Activated CD4-positive, alpha-beta memory T cell treated with anti-CD3 and anti-CD28 coated beads for 36 hours (primary cell): ENCODE measurements around the gene CCNY. TPM values are rescaled to one million over a fixed set of nuclear protein-coding genes. Genes with fewer than 3 reads are reported as not detected.

Experiments used
- CTCF ChIA-PET: fragments of 350-600 bp; sonication (Branson Sonifier 250); formaldehyde crosslinking; loops from one replicate; lab custom pipeline; 2021; ENCODE audit warnings: antibody characterized with exemption, inconsistent platforms; lab: Charles Lee
- POLR2A ChIA-PET: fragments of 350-600 bp; sonication (Branson Sonifier 250); formaldehyde crosslinking; loops from one replicate; lab custom pipeline; 2021; ENCODE audit warnings: antibody characterized with exemption; lab: Charles Lee
- DNase-seq: peaks from one replicate; pipeline ENCODE4 v3.0.0-alpha.2; 2020
- H3K27ac Mint-ChIP-seq: one replicate; pipeline ENCODE4 v1.8.0; 2021; ENCODE audit warnings: mixed read lengths
- H3K27me3 Mint-ChIP-seq: one replicate; pipeline ENCODE4 v1.8.0; 2021; ENCODE audit warnings: mixed read lengths
- H3K36me3 Mint-ChIP-seq: one replicate; pipeline ENCODE4 v1.8.0; 2021; ENCODE audit warnings: mixed read lengths
- H3K4me1 Mint-ChIP-seq: one replicate; pipeline ENCODE4 v1.8.0; 2021; ENCODE audit warnings: low read depth, mixed read lengths
- H3K4me3 Mint-ChIP-seq: one replicate; pipeline ENCODE4 v1.8.0; 2021; ENCODE audit warnings: mild to moderate bottlenecking, mixed read lengths
- H3K9me3 Mint-ChIP-seq: one replicate; pipeline ENCODE4 v1.8.0; 2021; ENCODE audit warnings: mixed read lengths
- intact Hi-C: fragments of 100-400 bp; cut with micrococcal nuclease; formaldehyde crosslinking; loops from one replicate; pipeline ENCODE4 v1.15.1; 2023
- total RNA-seq, 2 experiments: library from RNA; stranded (reverse); gene quantifications; one replicate each; pipeline ENCODE4 v1.2.3, GENCODE V29; 2021

The CCNY gene
- total RNA-seq, 2 experiments from 2014 or later: 34.6 to 36.2 TPM

- no peak for DNase-seq
- H3K9me3 Mint-ChIP-seq: no peaks in the 10 kb centered on the region
- POLR2A ChIA-PET: no interaction called here
- CTCF ChIA-PET: no interaction called here
- no peaks in the 10 kb centered on the region for H3K27me3 Mint-ChIP-seq
- no peak overlapping the region for H3K27ac Mint-ChIP-seq
- H3K36me3 Mint-ChIP-seq: no peaks in the 10 kb centered on the region
- peaks cover 79% of the 10 kb centered on the region for H3K4me1 Mint-ChIP-seq
- intact Hi-C loops: no loop called here
- no peak overlapping the region for H3K4me3 Mint-ChIP-seq
Measured at GRCh38 chr10:35452847-35453246, 116.5 kb downstream of the CCNY start.

- POLR2A ChIA-PET: no interaction called here
- intact Hi-C loops: no loop called here
- H3K4me1 Mint-ChIP-seq: peaks cover 78% of the 10 kb centered on the region
- no peak overlapping the region for H3K27ac Mint-ChIP-seq
- H3K9me3 Mint-ChIP-seq: no peaks in the 10 kb centered on the region
- DNase-seq: no peak
- no peak overlapping the region for H3K4me3 Mint-ChIP-seq
- H3K27me3 Mint-ChIP-seq: no peaks in the 10 kb centered on the region
- no peaks in the 10 kb centered on the region for H3K36me3 Mint-ChIP-seq
- CTCF ChIA-PET: interaction anchor here (0.6 to 1.1 kb wide), 2 partner anchors 214 to 258 kb away, joined by 4 read pairs; no protein-coding TSS in a partner anchor
Measured at GRCh38 chr10:35453855-35454532, 117.7 kb downstream of the CCNY start.

- peaks cover 77% of the 10 kb centered on the region for H3K4me1 Mint-ChIP-seq
- no peak overlapping the region for H3K27ac Mint-ChIP-seq
- H3K36me3 Mint-ChIP-seq: no peaks in the 10 kb centered on the region
- H3K4me3 Mint-ChIP-seq: no peak overlapping the region
- ChIA-PET POLR2A (interaction anchor here (0.9 kb wide), 1 partner anchor 116 kb away, joined by 3 read pairs; no protein-coding TSS in a partner anchor), CTCF (no interaction called here)
- H3K9me3 Mint-ChIP-seq: no peaks in the 10 kb centered on the region
- H3K27me3 Mint-ChIP-seq: no peaks in the 10 kb centered on the region
- DNase-seq: no peak
- intact Hi-C loops: no loop called here
Measured at GRCh38 chr10:35456153-35456720, 119.9 kb downstream of the CCNY start.

GRCh38 chr10:35456784-35457183 lies 120.5 kb downstream of the CCNY start:
- no peak for DNase-seq
- CTCF ChIA-PET: no interaction called here
- Mint-ChIP-seq H3K4me1 (peaks cover 79% of the 10 kb centered on the region), H3K9me3 (no peaks in the 10 kb centered on the region), H3K36me3 (no peaks in the 10 kb centered on the region), H3K27me3 (no peaks in the 10 kb centered on the region), H3K27ac (no peak overlapping the region), H3K4me3 (no peak overlapping the region)
- intact Hi-C loops: no loop called here
- POLR2A ChIA-PET: interaction anchor here (0.9 kb wide), 1 partner anchor 117 kb away, joined by 3 read pairs; no protein-coding TSS in a partner anchor

GRCh38 chr10:35458500-35459448 lies 122.5 kb downstream of the CCNY start:
- Mint-ChIP-seq H3K27ac (no peak overlapping the region), H3K9me3 (no peaks in the 10 kb centered on the region), H3K36me3 (no peaks in the 10 kb centered on the region), H3K4me1 (peaks cover 71% of the 10 kb centered on the region), H3K4me3 (no peak overlapping the region), H3K27me3 (no peaks in the 10 kb centered on the region)
- ChIA-PET POLR2A (no interaction called here), CTCF (no interaction called here)
- no peak for DNase-seq
- intact Hi-C loops: no loop called here

- no peak overlapping the region for H3K4me3 Mint-ChIP-seq
- no peaks in the 10 kb centered on the region for H3K36me3 Mint-ChIP-seq
- ChIA-PET POLR2A (no interaction called here), CTCF (no interaction called here)
- DNase-seq: no peak
- H3K4me1 Mint-ChIP-seq: peaks cover 64% of the 10 kb centered on the region
- intact Hi-C loops: no loop called here
- no peaks in the 10 kb centered on the region for H3K9me3 Mint-ChIP-seq
- no peaks in the 10 kb centered on the region for H3K27me3 Mint-ChIP-seq
- no peak overlapping the region for H3K27ac Mint-ChIP-seq
Measured at GRCh38 chr10:35459449-35459847, 123.1 kb downstream of the CCNY start.

- intact Hi-C loops: no loop called here
- Mint-ChIP-seq H3K9me3 (no peaks in the 10 kb centered on the region), H3K36me3 (no peaks in the 10 kb centered on the region), H3K27me3 (no peaks in the 10 kb centered on the region), H3K4me1 (peaks cover 53% of the 10 kb centered on the region), H3K4me3 (no peak overlapping the region), H3K27ac (no peak overlapping the region)
- CTCF ChIA-PET: no interaction called here
- POLR2A ChIA-PET: no interaction called here
- DNase-seq: no peak
Measured at GRCh38 chr10:35460852-35461460, 124.6 kb downstream of the CCNY start.

- POLR2A ChIA-PET: no interaction called here
- Mint-ChIP-seq H3K27ac (no peak overlapping the region), H3K4me3 (no peak overlapping the region), H3K27me3 (no peaks in the 10 kb centered on the region), H3K36me3 (no peaks in the 10 kb centered on the region), H3K9me3 (no peaks in the 10 kb centered on the region), H3K4me1 (peaks cover 45% of the 10 kb centered on the region)
- no peak for DNase-seq
- intact Hi-C loops: no loop called here
- CTCF ChIA-PET: no interaction called here
Measured at GRCh38 chr10:35462491-35462934, 126.2 kb downstream of the CCNY start.

- H3K27ac Mint-ChIP-seq: peak overlapping the region; percentile 4
- CTCF ChIA-PET: interaction anchor here (0.6 to 1.0 kb wide), 4 partner anchors 29 to 343 kb away, joined by 3 read pairs; no protein-coding TSS in a partner anchor
- no peaks in the 10 kb centered on the region for H3K36me3 Mint-ChIP-seq
- no peak overlapping the region for H3K4me3 Mint-ChIP-seq
- DNase-seq: no peak
- no peaks in the 10 kb centered on the region for H3K27me3 Mint-ChIP-seq
- H3K9me3 Mint-ChIP-seq: no peaks in the 10 kb centered on the region
- POLR2A ChIA-PET: no interaction called here
- intact Hi-C loops: no loop called here
- H3K4me1 Mint-ChIP-seq: peaks cover 47% of the 10 kb centered on the region
Measured at GRCh38 chr10:35463105-35463867, 127.0 kb downstream of the CCNY start.

- intact Hi-C loops: no loop called here
- no peak for DNase-seq
- H3K4me1 Mint-ChIP-seq: peaks cover 44% of the 10 kb centered on the region
- no peaks in the 10 kb centered on the region for H3K9me3 Mint-ChIP-seq
- ChIA-PET POLR2A (no interaction called here), CTCF (interaction anchor here (0.6 to 1.0 kb wide), 4 partner anchors 29 to 343 kb away, joined by 3 read pairs; no protein-coding TSS in a partner anchor)
- no peaks in the 10 kb centered on the region for H3K27me3 Mint-ChIP-seq
- H3K27ac Mint-ChIP-seq: no peak overlapping the region
- H3K4me3 Mint-ChIP-seq: no peak overlapping the region
- no peaks in the 10 kb centered on the region for H3K36me3 Mint-ChIP-seq
Measured at GRCh38 chr10:35463878-35464277, 127.6 kb downstream of the CCNY start.

- H3K27ac Mint-ChIP-seq: no peak overlapping the region
- no peaks in the 10 kb centered on the region for H3K9me3 Mint-ChIP-seq
- H3K4me1 Mint-ChIP-seq: peaks cover 38% of the 10 kb centered on the region
- H3K4me3 Mint-ChIP-seq: no peak overlapping the region
- intact Hi-C loops: no loop called here
- no peaks in the 10 kb centered on the region for H3K27me3 Mint-ChIP-seq
- POLR2A ChIA-PET: no interaction called here
- CTCF ChIA-PET: no interaction called here
- DNase-seq: no peak
- no peaks in the 10 kb centered on the region for H3K36me3 Mint-ChIP-seq
Measured at GRCh38 chr10:35464825-35465456, 128.6 kb downstream of the CCNY start.
